Activated CD4-positive, alpha-beta T cell treated with anti-CD3 and anti-CD28 coated beads for 4 hours (primary cell): Measurements from ENCODE around the gene BAG2.
A peak's percentile ranks its signal among the peaks of the same experiment; 100 is the strongest.

Experiments used
- DNase-seq, 2 donors: peaks; one replicate each; pipeline ENCODE4 v3.0.0-alpha.2; 2020

The BAG2 gene

GRCh38 chr6:57177545-57178265 is 5.6 kb downstream of the BAG2 start:
- DNase-seq = no peak

DNA sequence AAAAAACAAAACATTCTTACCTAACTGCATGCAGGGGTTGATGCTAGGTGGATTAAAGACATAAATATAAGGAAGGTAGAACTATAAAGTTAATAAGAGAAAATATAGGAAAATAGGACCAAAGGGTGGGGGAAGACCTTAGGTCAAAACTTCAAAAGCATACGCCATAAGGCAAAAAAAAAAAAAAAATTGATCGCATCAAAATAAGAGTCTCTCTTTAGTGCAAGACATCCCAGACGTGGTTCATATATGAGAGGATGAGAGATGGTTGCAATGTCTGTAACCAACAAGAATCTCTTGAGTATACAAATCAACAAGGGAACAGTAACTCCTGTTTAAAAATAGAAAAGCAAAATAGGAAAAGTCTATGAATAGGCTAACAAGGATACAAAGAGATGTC is 8.5 kb downstream of the BAG2 start:
- no peak for DNase-seq

- DNase-seq = no peak
These were observed 9.9 kb downstream of the BAG2 start for GRCh38 chr6:57182017-57182432.

DNA sequence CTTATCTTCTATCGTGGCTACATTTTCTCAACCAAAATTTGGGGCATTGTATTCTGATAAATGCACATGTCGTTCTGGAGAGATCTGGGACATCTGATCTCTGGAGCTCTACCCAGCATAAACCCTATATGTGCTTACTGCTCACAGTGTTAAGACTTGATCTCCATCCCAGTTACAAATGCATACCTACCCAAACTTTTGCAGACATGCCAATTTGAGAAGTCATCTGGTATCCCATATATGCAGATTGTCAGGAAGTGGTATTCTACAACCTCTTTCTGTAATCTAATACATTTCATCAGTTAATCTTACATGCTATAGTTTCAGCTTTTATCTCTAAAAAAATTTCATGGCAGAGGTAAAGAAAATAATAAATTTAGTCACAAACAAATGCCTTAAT is 11.2 kb downstream of the BAG2 start:
- DNase-seq = no peak

- no peak for DNase-seq
These were observed 18.0 kb downstream of the BAG2 start for GRCh38 chr6:57190140-57190539.

DNA sequence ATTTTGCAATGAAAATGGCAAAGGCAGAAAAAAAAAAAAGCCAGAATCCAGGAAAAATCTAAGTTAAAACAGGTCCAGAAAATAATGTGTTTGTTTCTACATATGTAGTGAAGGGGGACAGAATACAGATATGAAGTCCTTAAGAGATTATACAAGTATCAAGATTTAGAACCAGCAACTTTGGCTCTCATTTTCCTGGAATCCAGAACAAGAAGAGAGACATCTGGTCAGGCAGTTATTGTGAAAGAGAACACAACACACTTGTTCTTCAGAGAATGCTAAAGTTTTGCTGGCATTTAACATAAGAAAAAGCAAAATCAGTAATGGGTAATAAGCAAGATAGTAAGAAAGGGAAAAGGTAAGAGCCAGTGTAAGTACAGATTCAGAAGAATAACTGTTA is 21.1 kb downstream of the BAG2 start:
- DNase-seq = no peak

- DNase-seq = no peak
These were observed 23.3 kb downstream of the BAG2 start for GRCh38 chr6:57195457-57195856.

- no peak for DNase-seq
These were observed 27.0 kb downstream of the BAG2 start for GRCh38 chr6:57198926-57199636.

- DNase-seq = no peak
These were observed 29.6 kb downstream of the BAG2 start for GRCh38 chr6:57201718-57202117.

DNA sequence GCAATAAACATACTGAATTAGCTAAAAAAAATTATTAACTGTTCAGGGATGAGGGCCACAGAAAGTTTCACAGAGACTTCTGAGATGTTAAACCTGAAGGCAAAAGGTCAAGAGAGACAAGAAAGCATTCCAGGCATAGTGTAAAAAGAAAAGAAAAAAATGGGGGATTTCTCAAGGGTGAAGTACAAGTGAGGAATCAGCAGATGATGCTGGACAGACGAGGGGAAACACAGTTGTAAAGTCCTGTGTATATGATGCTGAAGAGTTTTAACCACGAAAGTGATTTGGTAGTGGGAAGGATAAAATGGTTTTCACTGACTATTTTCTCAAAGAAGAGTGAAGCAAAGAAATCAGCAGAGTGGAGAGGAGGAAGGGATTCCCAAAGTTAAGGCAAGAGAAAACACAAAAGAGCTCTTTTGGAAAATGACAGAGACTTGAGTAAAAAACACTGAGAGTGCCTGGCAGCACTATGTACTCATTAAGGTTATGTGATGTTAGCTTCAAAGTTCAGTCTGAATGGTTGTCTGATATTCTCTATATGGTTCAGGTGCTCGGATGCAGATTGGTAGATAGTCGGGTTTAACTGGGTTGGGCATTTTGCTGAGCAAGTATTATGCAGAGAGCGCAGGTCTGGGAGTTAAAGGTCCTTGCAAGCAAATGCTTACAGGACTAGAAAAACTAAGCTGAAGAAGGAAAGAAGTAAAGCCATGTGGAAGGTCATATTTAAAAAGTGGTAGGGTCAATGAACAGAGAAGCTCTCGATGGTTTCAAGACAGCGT is 33.6 kb downstream of the BAG2 start:
- DNase-seq = no peak

DNA sequence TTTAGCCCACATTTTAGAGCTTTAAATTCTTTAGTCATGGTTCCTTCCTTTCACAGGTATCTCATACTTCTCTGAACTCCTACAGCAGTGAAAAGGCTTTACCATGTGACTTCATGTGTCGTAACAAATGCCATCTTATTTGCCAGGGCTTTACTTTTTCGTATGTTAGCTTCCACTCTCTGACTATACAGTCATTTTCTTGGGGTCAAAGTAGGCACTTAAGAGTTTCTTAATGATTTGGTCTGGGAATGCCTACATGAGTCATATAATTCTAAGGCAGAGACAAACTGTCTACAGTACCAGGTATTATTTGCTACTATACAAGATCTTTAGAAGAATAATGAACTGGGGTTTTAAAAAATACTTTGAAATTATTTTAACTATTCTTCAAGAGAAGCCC is 35.0 kb downstream of the BAG2 start:
- DNase-seq = no peak

DNA sequence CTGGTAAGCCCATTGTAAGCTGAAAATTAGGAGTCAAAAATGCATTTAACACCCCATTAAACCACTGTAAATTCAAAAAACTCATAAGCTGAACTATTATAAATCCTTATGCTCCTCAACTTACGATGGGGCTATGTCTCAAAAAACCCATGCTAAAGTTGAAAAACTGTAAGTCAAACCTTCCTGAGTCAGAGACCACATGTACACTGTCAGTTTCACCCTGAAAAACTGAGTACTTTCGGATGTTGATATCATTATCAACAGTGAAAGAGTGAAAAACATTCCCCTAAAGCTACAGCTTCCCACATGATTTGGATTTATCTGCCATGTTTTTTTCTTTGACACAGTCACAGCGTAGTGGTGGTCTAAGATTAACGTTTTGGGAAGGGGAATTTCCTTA is 35.7 kb downstream of the BAG2 start:
- DNase-seq = no peak

GRCh38 chr6:57209030-57209429 is 36.9 kb downstream of the BAG2 start:
- DNase-seq = no peak

DNA sequence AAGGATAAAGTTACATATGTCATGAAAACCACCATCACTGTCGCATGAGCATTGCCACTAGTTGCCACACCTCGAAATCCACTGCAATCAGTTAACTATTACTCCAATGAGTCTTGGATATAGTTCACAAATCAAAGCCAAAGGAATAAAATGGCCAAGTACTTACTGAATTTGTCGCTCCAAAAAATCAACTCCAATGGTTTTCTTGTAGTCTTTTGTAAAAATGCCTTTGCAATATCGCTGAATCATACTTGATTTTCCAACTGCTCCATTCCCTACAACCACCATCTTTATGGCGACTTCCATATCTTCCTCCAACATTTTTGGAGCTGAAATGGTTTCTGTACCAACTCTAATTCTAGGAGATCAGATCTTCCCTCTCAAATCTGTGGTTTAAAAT is 37.9 kb downstream of the BAG2 start:
- DNase-seq = no peak

GRCh38 chr6:57215260-57215659 is 43.1 kb downstream of the BAG2 start:
- DNase-seq = no peak

DNA sequence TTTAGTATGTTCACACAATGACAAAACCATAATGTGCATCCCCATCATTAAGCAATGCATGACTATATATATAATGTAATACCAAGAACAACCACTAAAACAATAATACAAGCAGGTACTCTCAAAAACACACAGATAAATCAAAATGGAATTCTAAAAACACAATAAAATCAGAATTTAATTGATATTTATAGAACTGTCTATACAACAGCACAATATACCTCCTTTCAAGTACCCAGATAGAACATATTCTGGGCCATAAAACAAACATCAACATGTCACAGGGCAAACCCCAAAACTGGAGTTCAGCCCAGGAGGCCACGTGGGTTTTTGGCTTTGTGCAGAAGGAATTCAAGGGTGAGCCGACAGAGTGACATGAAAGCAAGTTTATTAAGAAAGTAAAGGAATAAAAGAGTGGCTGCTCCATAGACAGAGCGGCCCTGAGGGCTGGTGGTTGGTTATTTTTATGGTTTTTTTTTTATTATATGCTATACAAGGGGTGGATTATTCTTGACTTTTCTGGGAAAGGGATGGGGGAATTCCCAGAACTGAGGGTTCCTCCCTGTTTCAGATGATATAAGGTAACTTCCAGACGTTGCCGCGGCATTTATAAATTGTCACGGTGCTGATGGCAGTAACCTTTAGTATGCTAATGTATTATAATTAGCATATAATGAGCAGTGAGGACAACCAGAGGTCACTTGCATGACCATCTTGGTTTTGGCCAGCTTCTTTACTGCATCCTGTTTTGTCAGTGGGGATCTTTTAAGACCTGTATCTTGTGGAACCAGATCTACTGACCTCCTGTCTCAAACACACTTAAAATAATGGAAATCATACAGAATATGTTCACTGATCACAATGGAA is 44.3 kb downstream of the BAG2 start:
- DNase-seq = no peak

DNA sequence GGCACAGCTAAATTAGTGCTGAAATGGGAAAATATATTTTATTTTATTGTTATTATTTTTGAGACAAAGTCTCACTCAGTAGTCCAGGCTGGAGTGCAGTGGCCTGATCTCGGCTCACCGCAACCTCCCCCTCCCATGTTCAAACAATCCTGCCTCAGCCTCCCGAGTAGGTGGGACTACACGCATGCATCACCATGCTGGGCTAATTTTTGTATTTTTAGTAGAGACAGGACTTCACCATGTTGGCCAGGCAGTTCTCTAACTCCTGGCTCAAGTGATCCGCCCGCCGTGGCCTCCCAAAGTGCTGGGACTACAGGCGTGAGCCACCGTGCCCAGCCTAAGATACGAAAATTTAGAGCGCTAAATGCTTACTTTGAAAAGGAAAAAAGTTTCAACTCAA is 45.1 kb downstream of the BAG2 start:
- DNase-seq = no peak

DNA sequence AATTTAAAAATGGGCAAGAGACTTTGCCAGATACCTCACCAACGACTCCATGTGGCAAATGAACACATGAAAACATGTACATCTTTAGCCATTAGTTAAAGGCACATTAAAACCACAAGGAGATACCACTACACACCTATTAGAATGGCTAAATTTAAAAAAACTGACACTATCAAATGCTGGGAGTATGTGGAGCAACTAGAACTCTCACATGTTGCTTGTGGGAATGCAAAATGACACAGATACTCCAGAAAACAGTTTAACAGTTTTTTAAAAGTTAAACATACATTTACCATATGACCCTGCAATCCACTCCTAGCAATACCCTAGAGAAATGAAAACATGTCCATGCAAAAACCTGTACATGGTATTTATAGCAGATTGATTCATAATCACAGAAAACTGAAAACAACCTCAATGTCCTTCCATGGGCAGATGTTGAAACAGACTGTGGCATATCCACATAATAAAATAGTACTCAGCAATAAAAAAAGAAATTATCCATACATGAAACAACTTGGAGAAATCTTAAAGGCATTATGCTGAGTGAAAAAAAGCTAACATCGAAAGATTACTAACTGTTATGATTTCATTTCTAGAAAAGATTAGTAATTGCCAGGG is 48.1 kb downstream of the BAG2 start:
- no peak for DNase-seq

DNA sequence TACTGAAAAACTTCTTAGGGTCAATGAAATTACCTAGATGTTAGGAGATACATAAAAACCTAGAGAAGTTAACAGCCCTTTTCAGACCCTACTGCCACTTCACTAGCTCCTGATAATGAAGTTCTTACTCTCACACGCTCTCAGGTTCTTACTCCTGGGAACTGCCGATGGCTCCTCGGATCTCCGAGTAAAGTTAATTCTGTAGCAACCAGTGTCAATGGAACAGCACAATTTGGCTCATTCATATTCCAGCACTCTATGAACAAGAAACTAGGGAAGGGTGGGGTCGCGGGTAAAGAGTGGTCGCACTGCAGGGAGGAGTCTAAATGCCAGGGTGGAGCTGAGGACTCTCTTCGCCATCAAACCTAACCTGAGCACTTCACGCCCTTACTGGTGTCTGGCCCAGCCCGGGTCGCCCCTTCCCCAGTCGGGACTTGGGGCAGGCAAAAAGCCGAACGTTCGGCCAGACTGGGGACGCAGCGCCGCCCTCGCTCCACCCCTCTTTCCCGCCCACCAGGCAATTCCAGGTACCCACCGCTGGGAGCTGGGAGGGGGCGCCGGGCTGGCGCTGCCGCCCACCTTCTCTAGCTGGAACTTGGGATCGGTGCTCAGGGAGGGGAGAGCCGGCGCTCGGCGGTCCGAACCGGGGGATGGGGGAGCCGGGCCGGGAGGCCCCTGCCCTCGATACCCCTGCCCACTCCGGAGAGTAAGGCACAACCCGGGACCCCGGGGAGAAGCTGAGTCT is 49.2 kb downstream of the BAG2 start:
- peak; percentile 28 to 42 for DNase-seq

DNA sequence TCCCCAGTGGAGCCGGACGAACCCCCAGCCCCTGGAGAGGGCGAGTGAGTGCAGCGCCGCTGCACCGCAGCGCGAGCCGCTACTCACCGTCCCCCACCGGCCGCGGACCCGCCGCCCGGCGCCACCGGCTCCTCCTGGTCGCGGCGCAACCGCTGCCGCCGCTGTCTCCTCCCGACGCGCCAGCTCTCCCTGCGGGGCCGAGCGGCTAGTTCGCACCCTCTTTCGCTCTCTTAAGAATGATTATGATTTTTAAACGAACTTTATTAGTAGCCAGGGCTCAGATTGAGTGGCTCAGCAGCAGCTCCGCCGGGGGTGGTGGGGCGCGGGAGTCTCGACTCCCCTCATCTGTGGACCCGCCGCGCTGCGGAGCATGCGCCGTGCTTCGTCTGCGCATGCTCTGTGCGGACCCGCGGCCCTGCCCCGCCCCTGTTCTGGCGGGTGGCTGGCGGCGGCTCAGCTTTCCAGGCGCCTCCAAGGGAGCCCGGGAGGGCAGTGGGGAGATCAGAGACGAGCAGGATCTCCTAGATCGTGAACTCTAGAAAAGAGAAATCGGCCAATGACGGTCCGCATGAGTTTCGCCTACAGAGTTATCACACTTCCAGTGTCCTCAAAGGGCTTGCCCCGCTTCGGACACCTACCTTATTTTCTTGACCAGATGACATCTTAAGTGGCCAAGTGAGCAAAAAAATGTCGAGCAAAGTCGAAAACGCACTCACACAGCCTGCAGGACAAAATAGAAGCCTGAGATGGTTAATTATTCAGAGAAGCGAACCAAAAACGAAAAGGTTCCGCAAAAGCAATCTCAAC is 50.0 kb downstream of the BAG2 start, which contains the start of gene RAB23:
TSS of gene RAB23 (minus strand) at position 372 of the 807 bp plus-strand sequence. CDS start 11,927 bp downstream, outside the sequence.
- peak; percentile 78 for DNase-seq

DNA sequence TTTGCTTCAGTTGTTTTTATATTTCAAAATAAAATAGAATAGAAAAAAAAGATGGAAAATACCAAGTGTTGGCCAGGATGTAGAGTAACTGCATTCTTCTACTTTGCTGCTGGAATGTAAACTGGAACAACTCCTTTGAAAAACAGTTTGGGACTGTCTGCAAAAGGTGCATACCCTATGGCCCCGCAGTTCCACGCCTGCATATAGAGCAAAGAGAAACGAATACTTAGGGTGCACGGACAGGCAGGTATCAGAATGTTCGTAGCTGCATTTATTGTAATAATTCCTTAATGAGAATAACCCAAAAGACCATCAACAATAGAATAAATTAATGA is 50.6 kb downstream of the BAG2 start:
- no peak for DNase-seq
